ENCODE measurements around the gene IGFBP4. TPM values are rescaled to one million over a fixed set of nuclear protein-coding genes. Genes with fewer than 3 reads are reported as not detected.

IGFBP4 gene
- total RNA-seq, 6 experiments from 2014 or later, result 575 to 816 (median 659) TPM

- no peak overlapping the region; the same call in 1 of the 2 replicates for H3K27ac Mint-ChIP-seq
- peaks cover 5% of the 10 kb centered on the region; the same call in 1 of the 2 replicates for H3K27me3 Mint-ChIP-seq (ENCODE audit: insufficient read depth)
- H3K4me3 Mint-ChIP-seq, result peak overlapping the region; percentile 5; the same call in 1 of the 2 replicates
- peak; percentile 38 for TF ChIP-seq CTCF (IDR thresholded peaks at IDR 0.05)
- no peaks in the 10 kb centered on the region for H3K9me3 Mint-ChIP-seq
- DNase-seq, result peak; percentile 39
- H3K36me3 Mint-ChIP-seq (ENCODE audit: low read depth), result no peaks in the 10 kb centered on the region
- peaks cover 39% of the 10 kb centered on the region for H3K4me1 Mint-ChIP-seq (ENCODE audit: low read depth)
Observed at GRCh38 chr17:40499551-40500189, 56.4 kb downstream of the IGFBP4 start.

- no peak for DNase-seq
- H3K4me3 Mint-ChIP-seq, result no peak overlapping the region
- no peaks in the 10 kb centered on the region for H3K9me3 Mint-ChIP-seq
- H3K4me1 Mint-ChIP-seq (ENCODE audit: low read depth), result peaks cover 39% of the 10 kb centered on the region
- H3K27ac Mint-ChIP-seq, result no peak overlapping the region
- H3K27me3 Mint-ChIP-seq (ENCODE audit: insufficient read depth), result peaks cover 3% of the 10 kb centered on the region
- TF ChIP-seq CTCF (IDR thresholded peaks at IDR 0.05), result no peak
- no peaks in the 10 kb centered on the region for H3K36me3 Mint-ChIP-seq (ENCODE audit: low read depth)
Observed at GRCh38 chr17:40500190-40500589, 56.9 kb downstream of the IGFBP4 start.

GRCh38 chr17:40500709-40501108 lies 57.5 kb downstream of the IGFBP4 start:
- Mint-ChIP-seq H3K4me3 (no peak overlapping the region), H3K27me3 (ENCODE audit: insufficient read depth) (peaks cover 3% of the 10 kb centered on the region), H3K36me3 (ENCODE audit: low read depth) (no peaks in the 10 kb centered on the region), H3K9me3 (no peaks in the 10 kb centered on the region), H3K27ac (no peak overlapping the region), H3K4me1 (ENCODE audit: low read depth) (peaks cover 39% of the 10 kb centered on the region)
- no peak for TF ChIP-seq CTCF (IDR thresholded peaks at IDR 0.05)
- DNase-seq, result no peak

- peaks cover 3% of the 10 kb centered on the region for H3K27me3 Mint-ChIP-seq (ENCODE audit: insufficient read depth)
- no peak for DNase-seq
- TF ChIP-seq CTCF (IDR thresholded peaks at IDR 0.05), result no peak
- peaks cover 39% of the 10 kb centered on the region for H3K4me1 Mint-ChIP-seq (ENCODE audit: low read depth)
- H3K36me3 Mint-ChIP-seq (ENCODE audit: low read depth), result no peaks in the 10 kb centered on the region
- no peak within 1 kb of the TSS for H3K27ac Mint-ChIP-seq
- H3K4me3 Mint-ChIP-seq, result no peak within 1 kb of the TSS
- H3K9me3 Mint-ChIP-seq, result no peaks in the 10 kb centered on the region
Observed at GRCh38 chr17:40501499-40501911, 58.3 kb downstream of the IGFBP4 start, which contains the start of gene TNS4. Gene TNS4, minus strand, starts transcription at chr17:40501623. Its CDS starts 5,198 bp downstream, at chr17:40496425.

- Mint-ChIP-seq H3K4me1 (ENCODE audit: low read depth) (peaks cover 29% of the 10 kb centered on the region), H3K27ac (no peak overlapping the region), H3K4me3 (no peak overlapping the region), H3K9me3 (no peaks in the 10 kb centered on the region), H3K36me3 (ENCODE audit: low read depth) (no peaks in the 10 kb centered on the region), H3K27me3 (ENCODE audit: insufficient read depth) (peaks cover 3% of the 10 kb centered on the region)
- DNase-seq, result no peak
- TF ChIP-seq CTCF (IDR thresholded peaks at IDR 0.05), result no peak
Observed at GRCh38 chr17:40502716-40503115, 59.5 kb downstream of the IGFBP4 start.
